Loucy (cell line): ENCODE data around the gene TKT.

Experiments
- H2AFZ ChIP-seq: fragments of 200-600 bp; sonication (generic); 2 replicates; pipeline ENCODE4 v1.6.0; 2016; ENCODE audit warnings: antibody characterized with exemption, mild to moderate bottlenecking, low read length, moderate library complexity
- H3F3A ChIP-seq: fragments of 200-600 bp; 2 replicates; pipeline ENCODE4 v1.6.0; 2016; ENCODE audit warnings: antibody characterized with exemption, low read depth, mild to moderate bottlenecking
- H3K27me3 ChIP-seq: fragments of 200-600 bp; sonication (generic); 2 replicates; pipeline ENCODE4 v1.6.1; 2014; ENCODE audit warnings: low read length, mild to moderate bottlenecking; ENCODE audit not compliant: insufficient read depth, poor library complexity, severe bottlenecking
- H3K36me3 ChIP-seq: fragments of 200-600 bp; sonication (generic); 2 replicates; pipeline ENCODE4 v1.6.1; 2016; ENCODE audit warnings: low read length; ENCODE audit not compliant: insufficient read depth
- H3K4me1 ChIP-seq: fragments of 200-600 bp; sonication (generic); 2 replicates; pipeline ENCODE4 v1.5.1; 2014; ENCODE audit warnings: low read length, mild to moderate bottlenecking; ENCODE audit not compliant: insufficient read depth, poor library complexity, severe bottlenecking
- H3K4me2 ChIP-seq: fragments of 200-600 bp; sonication (generic); 2 replicates; pipeline ENCODE4 v1.6.0; 2014; ENCODE audit warnings: antibody characterized with exemption, low read length, low read depth, mild to moderate bottlenecking; ENCODE audit not compliant: poor library complexity, severe bottlenecking
- H3K4me3 ChIP-seq: fragments of 200-600 bp; sonication (generic); 2 replicates; pipeline ENCODE4 v1.5.1; 2014; ENCODE audit warnings: low read length, mild to moderate bottlenecking, mixed read lengths; ENCODE audit not compliant: poor library complexity, severe bottlenecking
- H3K79me2 ChIP-seq: fragments of 200-600 bp; sonication (generic); 2 replicates; pipeline ENCODE4 v1.6.1; 2014; ENCODE audit warnings: low read length; ENCODE audit not compliant: insufficient read depth
- H3K9ac ChIP-seq: fragments of 200-600 bp; sonication (generic); 2 replicates; pipeline ENCODE4 v1.6.0; 2014; ENCODE audit warnings: mild to moderate bottlenecking, low read depth, low read length, moderate library complexity; ENCODE audit not compliant: poor library complexity, severe bottlenecking
- H3K9me2 ChIP-seq: fragments of 200-600 bp; sonication (generic); replicated peaks from 2 replicates; pipeline ENCODE4 v1.6.1; 2016; ENCODE audit warnings: low read depth, low read length, mixed read lengths
- H3K9me3 ChIP-seq: fragments of 200-600 bp; sonication (generic); 2 replicates; pipeline ENCODE4 v1.6.1; 2014; ENCODE audit warnings: mild to moderate bottlenecking, antibody characterized with exemption, low read length, low read depth; ENCODE audit not compliant: insufficient read depth
- H4K20me1 ChIP-seq: fragments of 200-600 bp; sonication (generic); 2 replicates; pipeline ENCODE4 v1.6.0; 2014; ENCODE audit warnings: antibody characterized with exemption, low read length, mild to moderate bottlenecking; ENCODE audit not compliant: insufficient read depth, poor library complexity, severe bottlenecking
- CTCF ChIP-seq: fragments of 200-600 bp; sonication (generic); conservative IDR thresholded peaks from 2 replicates; pipeline ENCODE4 v1.5.1; 2014; ENCODE audit warnings: mild to moderate bottlenecking, antibody characterized with exemption, low read length
- EZH2phosphoT487 ChIP-seq: fragments of 200-600 bp; IDR thresholded peaks from 2 replicates; pipeline ENCODE4 v1.6.1; 2018; ENCODE audit warnings: antibody characterized with exemption, mild to moderate bottlenecking, moderate library complexity, borderline replicate concordance

Gene TKT

GRCh38 chr3:53293867-53294266 lies 38.0 kb upstream of the TKT start:
- H3F3A ChIP-seq, result no peaks in the 10 kb centered on the region
- no peaks in the 10 kb centered on the region for H3K9me3 ChIP-seq
- H3K27me3 ChIP-seq, result no peaks in the 10 kb centered on the region
- TF ChIP-seq CTCF, result no peak
- TF ChIP-seq EZH2phosphoT487, result no peak
- no peaks in the 10 kb centered on the region for H3K9me2 ChIP-seq
- H2AFZ ChIP-seq, result no peak overlapping the region
- no peak overlapping the region for H3K4me2 ChIP-seq
- peaks cover 30% of the 10 kb centered on the region; the same call in 1 of the 2 replicates for H3K36me3 ChIP-seq
- H3K4me1 ChIP-seq, result no peaks in the 10 kb centered on the region
- H4K20me1 ChIP-seq, result no peaks in the 10 kb centered on the region
- no peak overlapping the region for H3K9ac ChIP-seq
- no peaks in the 10 kb centered on the region for H3K79me2 ChIP-seq
- H3K4me3 ChIP-seq, result no peak overlapping the region

GRCh38 chr3:53288214-53288613 lies 32.4 kb upstream of the TKT start:
- no peak overlapping the region for H3K9ac ChIP-seq
- no peaks in the 10 kb centered on the region for H3K27me3 ChIP-seq
- no peaks in the 10 kb centered on the region for H3F3A ChIP-seq
- no peaks in the 10 kb centered on the region for H3K9me2 ChIP-seq
- H4K20me1 ChIP-seq, result no peaks in the 10 kb centered on the region
- TF ChIP-seq EZH2phosphoT487 (no peak), CTCF (no peak)
- H3K79me2 ChIP-seq, result no peaks in the 10 kb centered on the region
- no peaks in the 10 kb centered on the region for H3K4me1 ChIP-seq
- no peak overlapping the region for H2AFZ ChIP-seq
- peaks cover 39% of the 10 kb centered on the region; the same call in 1 of the 2 replicates for H3K36me3 ChIP-seq
- no peaks in the 10 kb centered on the region for H3K9me3 ChIP-seq
- H3K4me3 ChIP-seq, result no peak overlapping the region
- no peak overlapping the region for H3K4me2 ChIP-seq

DNA sequence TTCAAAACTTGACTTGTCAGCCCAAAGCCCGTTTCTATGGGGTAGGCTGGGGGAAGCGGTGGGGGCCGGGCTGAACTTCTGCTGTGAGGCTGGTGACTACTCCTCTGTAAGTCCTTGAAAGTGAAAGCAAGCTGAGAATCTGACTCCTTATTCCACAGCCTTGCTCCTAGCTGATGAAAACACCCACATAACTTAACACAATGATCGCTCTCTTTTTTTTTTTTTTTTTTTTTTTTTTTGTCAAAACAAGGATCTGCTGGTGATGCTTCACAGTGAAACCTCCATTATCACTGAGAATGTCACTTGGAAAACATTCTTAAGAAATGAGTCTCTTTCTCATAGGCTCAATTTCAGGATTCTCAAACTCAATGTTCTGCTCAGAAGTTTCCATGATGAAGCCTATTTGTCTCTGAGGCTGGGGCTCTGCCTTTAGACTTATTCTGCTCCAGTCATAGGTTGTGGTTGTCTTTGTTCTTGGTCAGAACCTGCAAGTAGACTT lies 31.4 kb upstream of the TKT start:
- Histone ChIP-seq H3K4me2 (no peak overlapping the region), H4K20me1 (no peaks in the 10 kb centered on the region), H2AFZ (no peak overlapping the region), H3F3A (no peaks in the 10 kb centered on the region), H3K9ac (no peak overlapping the region), H3K27me3 (no peaks in the 10 kb centered on the region), H3K4me3 (no peak overlapping the region), H3K4me1 (no peaks in the 10 kb centered on the region), H3K36me3 (peaks cover 37% of the 10 kb centered on the region; the same call in 1 of the 2 replicates), H3K9me3 (no peaks in the 10 kb centered on the region), H3K9me2 (no peaks in the 10 kb centered on the region), H3K79me2 (no peaks in the 10 kb centered on the region)
- TF ChIP-seq EZH2phosphoT487, result no peak
- no peak for TF ChIP-seq CTCF
